ENCODE measurements around the gene CRYL1. TPM values are rescaled to one million over a fixed set of nuclear protein-coding genes. Genes with fewer than 3 reads are reported as not detected.

CRYL1 gene
- total RNA-seq, 4 donors from 2014 or later = 75.0 to 188 (median 145) TPM

DNA sequence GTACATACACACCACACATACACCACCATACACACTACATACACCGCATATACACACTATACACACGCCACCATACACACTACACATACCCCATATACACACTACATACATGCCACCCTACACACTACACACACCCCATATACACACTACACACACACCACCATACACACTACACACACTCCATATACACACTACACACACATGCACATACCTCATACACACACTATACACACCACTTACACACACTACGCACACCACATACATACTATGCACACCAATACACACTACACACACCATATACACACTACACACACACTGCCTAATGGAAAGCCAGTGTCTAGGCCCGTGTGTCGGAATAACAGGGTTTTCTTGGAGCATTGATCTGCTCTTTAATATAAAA, 27.5 kb downstream of the CRYL1 start:
- TF ChIP-seq POLR2AphosphoS5 (IDR thresholded peaks at IDR 0.05) = no peak
- TF ChIP-seq CTCF (IDR thresholded peaks at IDR 0.05) = no peak
- no peak for TF ChIP-seq EP300 (IDR thresholded peaks at IDR 0.05; ENCODE audit: low read depth)
- no peak for TF ChIP-seq POLR2A (IDR thresholded peaks at IDR 0.05)
- Histone ChIP-seq H3K4me3 (no peak overlapping the region), H3K9me3 (no peaks in the 10 kb centered on the region), H3K36me3 (no peaks in the 10 kb centered on the region), H3K27ac (no peak overlapping the region), H3K27me3 (no peaks in the 10 kb centered on the region), H3K4me1 (peaks cover 5 to 13% (median 8%) of the 10 kb centered on the region in 4 donors)
- no peak for DNase-seq
- 53 to 62% methylated on average over 5 of the region's 5 CpGs for WGBS, 2 donors (ENCODE audit: low coverage in 1 of 2)
- in situ Hi-C loops (cut with MboI; ENCODE audit: low pct_ligation_motif_present in 1 of 4, low pct_unique_long_range_greater_than_20kb in 1 of 4, low sequenced_read_pairs in 3 of 4) (loop anchor here (10.0 to 25.0 kb wide), 7 partner anchors 207 to 427 kb away; partner anchors contain the start of genes IL17D (in 3 of the 4), GJB2 (in 2 of the 4) and XPO4 (in 1 of the 4)), intact Hi-C loops (cut with DNase I; ENCODE audit: low total_unique reads) (loop anchor here (5.0 kb wide), 1 partner anchor 424 kb away; no protein-coding TSS in a partner anchor)

- WGBS, 2 donors (ENCODE audit: low coverage in 1 of 2) = 77 to 87% methylated on average over 5 to 10 of the region's 10 CpGs
- H3K4me1 ChIP-seq = peaks cover 5 to 13% (median 8%) of the 10 kb centered on the region in 4 donors
- no peak overlapping the region for H3K4me3 ChIP-seq
- no peak for TF ChIP-seq EP300 (IDR thresholded peaks at IDR 0.05; ENCODE audit: low read depth)
- TF ChIP-seq CTCF (IDR thresholded peaks at IDR 0.05) = no peak
- TF ChIP-seq POLR2AphosphoS5 (IDR thresholded peaks at IDR 0.05) = no peak
- no peak for TF ChIP-seq POLR2A (IDR thresholded peaks at IDR 0.05)
- H3K9me3 ChIP-seq = no peaks in the 10 kb centered on the region
- H3K36me3 ChIP-seq = no peaks in the 10 kb centered on the region
- in situ Hi-C loops (cut with MboI; ENCODE audit: low pct_ligation_motif_present in 1 of 4, low pct_unique_long_range_greater_than_20kb in 1 of 4, low sequenced_read_pairs in 3 of 4) (loop anchor here (10.0 to 25.0 kb wide), 7 partner anchors 208 to 428 kb away; partner anchors contain the start of genes IL17D (in 3 of the 4), GJB2 (in 2 of the 4) and XPO4 (in 1 of the 4)), intact Hi-C loops (cut with DNase I; ENCODE audit: low total_unique reads) (loop anchor here (5.0 kb wide), 1 partner anchor 425 kb away; no protein-coding TSS in a partner anchor)
- H3K27ac ChIP-seq = no peak overlapping the region
- no peak for DNase-seq
- no peaks in the 10 kb centered on the region for H3K27me3 ChIP-seq
Observed at GRCh38 chr13:20497006-20497775, 28.5 kb downstream of the CRYL1 start.

DNA sequence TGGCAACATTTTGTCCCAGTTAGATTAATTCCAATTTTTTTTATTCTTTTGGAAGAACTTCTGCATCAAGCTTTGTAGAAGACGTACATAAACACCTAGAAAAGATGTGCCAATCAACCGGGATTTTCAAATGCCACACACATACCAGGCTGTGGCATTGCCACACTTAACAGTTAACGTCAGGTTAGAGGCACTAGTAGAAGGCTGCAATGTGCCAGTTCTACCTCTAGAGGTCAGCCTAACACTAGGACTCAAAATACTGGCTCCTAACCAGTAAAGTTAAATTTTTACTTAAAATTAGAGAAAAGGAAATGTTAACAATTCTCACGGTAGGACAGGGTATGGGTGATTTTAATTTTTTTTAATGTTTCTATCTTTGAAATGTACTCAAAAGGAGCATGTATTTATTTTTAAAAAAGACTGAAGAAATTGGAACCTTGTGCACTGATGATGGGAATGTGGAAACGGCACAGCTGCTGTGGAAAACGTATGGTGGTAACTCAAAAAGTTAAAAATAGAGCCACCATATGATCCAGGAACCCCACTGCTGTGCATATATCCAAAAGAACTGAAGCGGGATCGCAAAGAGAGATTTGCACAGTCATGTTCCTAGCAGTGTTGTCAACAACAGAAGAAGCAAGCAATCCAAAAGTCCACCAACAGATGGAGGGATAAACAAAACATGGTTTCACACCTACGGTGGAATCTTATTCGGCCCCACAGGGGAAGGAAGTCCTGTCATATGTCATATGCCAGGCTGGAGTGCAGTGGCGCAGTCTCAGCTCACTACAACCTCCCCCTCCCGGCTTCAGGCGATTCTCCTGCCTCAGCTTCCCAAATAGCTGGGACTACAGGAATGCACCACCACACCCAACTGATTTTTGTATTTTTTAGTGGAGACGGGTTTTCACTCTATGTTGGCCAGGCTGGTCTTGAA, 30.3 kb downstream of the CRYL1 start:
- TF ChIP-seq POLR2A (IDR thresholded peaks at IDR 0.05) (peak; percentile 12), CTCF (IDR thresholded peaks at IDR 0.05) (peak; percentile 91 to 98 (median 94)), POLR2AphosphoS5 (IDR thresholded peaks at IDR 0.05) (no peak), EP300 (IDR thresholded peaks at IDR 0.05; ENCODE audit: low read depth) (no peak)
- no peaks in the 10 kb centered on the region for H3K36me3 ChIP-seq
- intact Hi-C loops (cut with DNase I; ENCODE audit: low total_unique reads) (loop anchor here (5.0 kb wide), 1 partner anchor 427 kb away; no protein-coding TSS in a partner anchor), in situ Hi-C loops (cut with MboI; ENCODE audit: low pct_ligation_motif_present in 1 of 4, low pct_unique_long_range_greater_than_20kb in 1 of 4, low sequenced_read_pairs in 3 of 4) (loop anchor here (10.0 to 25.0 kb wide), 7 partner anchors 209 to 429 kb away; partner anchors contain the start of genes IL17D (in 3 of the 4), GJB2 (in 2 of the 4) and XPO4 (in 1 of the 4))
- H3K4me1 ChIP-seq = peaks cover 5 to 13% (median 8%) of the 10 kb centered on the region in 4 donors
- DNase-seq = peak; percentile 73
- peak overlapping the region in 2 of 4 donors; percentile 25 to 34 for H3K27ac ChIP-seq
- H3K4me3 ChIP-seq = no peak overlapping the region
- H3K9me3 ChIP-seq = no peaks in the 10 kb centered on the region
- H3K27me3 ChIP-seq = no peaks in the 10 kb centered on the region
- 0 to 28% methylated on average over 6 to 14 of the region's 14 CpGs for WGBS, 2 donors (ENCODE audit: low coverage in 1 of 2)

All from transverse colon (tissue), 4 donors.